Mucosa of rectum (tissue), 2 donors: ENCODE data around the gene SERPINE2.

Experiments
- H3K27ac ChIP-seq, 2 donors: one replicate each; pipeline ENCODE4 v1.7.0; 2013; ENCODE audit warnings: inconsistent platforms in 2 of 2, low read depth in 2 of 2, low read length in 2 of 2
- H3K27me3 ChIP-seq, 2 donors: one replicate each; pipeline ENCODE4 v1.7.0; 2013; ENCODE audit warnings: low read length in 2 of 2; ENCODE audit not compliant: control insufficient read depth in 2 of 2, insufficient read depth in 2 of 2
- H3K36me3 ChIP-seq, 2 donors: one replicate each; pipeline ENCODE4 v1.7.0; 2013; ENCODE audit warnings: low read length in 2 of 2; ENCODE audit not compliant: control insufficient read depth in 2 of 2, insufficient read depth in 2 of 2
- H3K4me1 ChIP-seq, 2 donors: one replicate each; pipeline ENCODE4 v1.7.0; 2013; ENCODE audit warnings: low read length in 2 of 2, mild to moderate bottlenecking in 1 of 2; ENCODE audit not compliant: control insufficient read depth in 2 of 2, insufficient read depth in 2 of 2
- H3K4me3 ChIP-seq, 2 donors: one replicate each; pipeline ENCODE4 v1.7.0; 2013; ENCODE audit warnings: low read length in 2 of 2
- H3K9ac ChIP-seq, 2 donors: one replicate each; pipeline ENCODE4 v1.7.0; 2013; ENCODE audit warnings: low read length in 2 of 2, low read depth in 1 of 2, mild to moderate bottlenecking in 1 of 2
- H3K9me3 ChIP-seq, 2 donors: one replicate each; pipeline ENCODE4 v1.7.0; 2013; ENCODE audit warnings: low read length in 2 of 2; ENCODE audit not compliant: control insufficient read depth in 2 of 2
- donor health status: healthy.
- donor health status: Normal muscosa, but diverticular disease.

Gene SERPINE2

GRCh38 chr2:223935459-223936125 lies 103.5 kb downstream of the SERPINE2 start:
- no peak overlapping the region for H3K4me3 ChIP-seq
- H3K27ac ChIP-seq, result no peak overlapping the region
- H3K9me3 ChIP-seq, result no peaks in the 10 kb centered on the region
- no peaks in the 10 kb centered on the region for H3K36me3 ChIP-seq
- H3K9ac ChIP-seq, result no peak overlapping the region
- no peaks in the 10 kb centered on the region for H3K27me3 ChIP-seq
- H3K4me1 ChIP-seq, result peaks cover 3 to 6% of the 10 kb centered on the region in 2 donors

GRCh38 chr2:223934870-223935269 lies 104.2 kb downstream of the SERPINE2 start:
- peaks cover 3 to 12% of the 10 kb centered on the region in 2 donors for H3K4me1 ChIP-seq

GRCh38 chr2:223932816-223933800 lies 106.0 kb downstream of the SERPINE2 start:
- no peaks in the 10 kb centered on the region for H3K36me3 ChIP-seq
- no peak overlapping the region for H3K27ac ChIP-seq
- no peak overlapping the region for H3K4me3 ChIP-seq
- no peak overlapping the region for H3K9ac ChIP-seq
- no peaks in the 10 kb centered on the region for H3K9me3 ChIP-seq
- peaks cover 9 to 26% of the 10 kb centered on the region in 2 donors for H3K4me1 ChIP-seq
- no peaks in the 10 kb centered on the region for H3K27me3 ChIP-seq

More at GRCh38 chr2:223934870-223935269, 104.2 kb downstream of the SERPINE2 start:
- H3K27ac ChIP-seq, result no peak overlapping the region
- no peaks in the 10 kb centered on the region for H3K9me3 ChIP-seq
- H3K27me3 ChIP-seq, result no peaks in the 10 kb centered on the region
- no peak overlapping the region for H3K4me3 ChIP-seq
- H3K36me3 ChIP-seq, result no peaks in the 10 kb centered on the region
- H3K9ac ChIP-seq, result no peak overlapping the region

- Histone ChIP-seq H3K36me3 (peaks cover 0 to 2% of the 10 kb centered on the region in 2 donors), H3K4me3 (no peak overlapping the region), H3K27me3 (no peaks in the 10 kb centered on the region), H3K9me3 (peaks cover 3% of the 10 kb centered on the region in 2 donors), H3K27ac (peak overlapping the region in 1 of 2 donors; percentile 18), H3K9ac (no peak overlapping the region), H3K4me1 (peaks cover 7 to 32% of the 10 kb centered on the region in 2 donors)
These were observed 108.7 kb downstream of the SERPINE2 start for GRCh38 chr2:223930103-223930976.

GRCh38 chr2:223929571-223930102 lies 109.4 kb downstream of the SERPINE2 start:
- H3K27ac ChIP-seq, result no peak overlapping the region
- peaks cover 3% of the 10 kb centered on the region in 2 donors for H3K9me3 ChIP-seq
- H3K27me3 ChIP-seq, result no peaks in the 10 kb centered on the region
- peaks cover 7 to 29% of the 10 kb centered on the region in 2 donors for H3K4me1 ChIP-seq
- H3K4me3 ChIP-seq, result no peak overlapping the region
- H3K36me3 ChIP-seq, result peaks cover 0 to 2% of the 10 kb centered on the region in 2 donors
- no peak overlapping the region for H3K9ac ChIP-seq

GRCh38 chr2:223928113-223929006 lies 110.7 kb downstream of the SERPINE2 start:
- Histone ChIP-seq H3K4me1 (peaks cover 7 to 29% of the 10 kb centered on the region in 2 donors), H3K27me3 (no peaks in the 10 kb centered on the region), H3K9ac (no peak overlapping the region), H3K4me3 (no peak overlapping the region), H3K36me3 (peaks cover 0 to 2% of the 10 kb centered on the region in 2 donors), H3K27ac (no peak overlapping the region), H3K9me3 (peaks cover 3% of the 10 kb centered on the region in 2 donors)

- peaks cover 7 to 23% of the 10 kb centered on the region in 2 donors for H3K4me1 ChIP-seq
- no peak overlapping the region for H3K9ac ChIP-seq
- no peak overlapping the region for H3K27ac ChIP-seq
- peaks cover 3% of the 10 kb centered on the region in 2 donors for H3K9me3 ChIP-seq
- no peak overlapping the region for H3K4me3 ChIP-seq
- H3K36me3 ChIP-seq, result peaks cover 0 to 2% of the 10 kb centered on the region in 2 donors
- H3K27me3 ChIP-seq, result no peaks in the 10 kb centered on the region
These were observed 114.0 kb downstream of the SERPINE2 start for GRCh38 chr2:223925106-223925505.
